Stomach (tissue), 9 donors: ENCODE measurements around the gene ZFYVE9. TPM values are rescaled to one million over a fixed set of nuclear protein-coding genes. Genes with fewer than 3 reads are reported as not detected.

Experiments used
- DNase-seq, 2 donors: peaks; one replicate each; pipeline versions ENCODE4 v3.0.0 to v3.0.0-alpha.2; 2013 to 2019
- H3K27ac ChIP-seq, 5 donors: fragments of 200-600 bp in 4 of 5; sonication (generic) in 4 of 5; one replicate each; pipeline ENCODE4 v1.5.1; 2013 to 2019; ENCODE audit warnings: mild to moderate bottlenecking in 1 of 5, moderate library complexity in 1 of 5
- H3K27me3 ChIP-seq, 3 donors: fragments of 200-600 bp; sonication (generic); one replicate each; pipeline ENCODE4 v1.5.1; 2017 to 2019; ENCODE audit warnings: mixed run types in 1 of 3
- H3K36me3 ChIP-seq, 4 donors: fragments of 200-600 bp; sonication (generic); 1 replicate in 3 of 4; 2 replicates in 1 of 4; pipeline ENCODE4 v1.5.1; 2016 to 2019
- H3K4me1 ChIP-seq, 4 donors: fragments of 200-600 bp; sonication (generic); one replicate each; pipeline ENCODE4 v1.5.1; 2016 to 2019
- H3K4me3 ChIP-seq, 4 donors: fragments of 200-600 bp; sonication (generic) in 3 of 4; one replicate each; pipeline ENCODE4 v1.5.1; 2016 to 2019; ENCODE audit warnings: mild to moderate bottlenecking in 1 of 4
- H3K9me3 ChIP-seq, 4 donors: fragments of 200-600 bp; sonication (generic); one replicate each; pipeline ENCODE4 v1.5.1; 2016 to 2019
- EP300 ChIP-seq: sonication (generic); formaldehyde crosslinking; IDR thresholded peaks from one replicate; pipeline ENCODE4 v1.6.1; 2017; ENCODE audit warnings: antibody characterized with exemption
- POLR2A ChIP-seq, 4 donors: fragments of 450-650 bp; IDR thresholded peaks; one replicate each; pipeline ENCODE4 v1.6.1; 2016; ENCODE audit warnings: antibody characterized with exemption in 4 of 4, control low read depth in 2 of 4, mild to moderate bottlenecking in 1 of 4, moderate library complexity in 1 of 4
- POLR2AphosphoS5 ChIP-seq, 3 donors: sonication (generic); formaldehyde crosslinking; IDR thresholded peaks; one replicate each; pipeline ENCODE4 v1.6.1; 2016; ENCODE audit warnings: antibody characterized with exemption in 3 of 3
- WGBS, 5 donors: extraction: QIAGEN DNeasy Blood & Tissue Kit in 3 of 5; methylation state at CpG; one replicate each; pipeline versions ENCODE4 v1.1.5 to v1.1.7; 2013 to 2018; 5-methylcytosine and 5-hydroxymethylcytosine counted together
- intact Hi-C: fragments of 100-400 bp; cut with DNase I; formaldehyde crosslinking; loops from one replicate; pipeline ENCODE4 v1.15.1; 2023; ENCODE audit warnings: low total_unique reads
- polyA plus RNA-seq, 3 donors: library from polyadenylated mRNA; stranded (reverse); fragments of 200-250 nt; gene quantifications; one replicate each; pipeline ENCODE4 v1.2.3, GENCODE V29; 2013
- total RNA-seq, 5 donors: library from RNA; depleted of rRNA; stranded (reverse); fragments of >200 nt; gene quantifications; one replicate each; pipeline versions ENCODE4 v1.1.0 to v1.2.3, GENCODE V29; 2014 to 2016
- TF ChIP-seq, protein P1 (sequence below), 7 experiments: fragments of 450-650 bp in 4 of 7; fragments of 200-600 bp in 3 of 7; sonication (generic) in 3 of 7; IDR thresholded peaks; one replicate each; pipeline ENCODE4 v1.5.1; 2016 to 2019; ENCODE audit warnings: antibody characterized with exemption in 7 of 7, control low read depth in 2 of 7, mild to moderate bottlenecking in 1 of 7
- donor health status: healthy with polysubstance abuse.
- donor health status: Bipolar disorder and iron deficiency.
- donor health status: healthy.

ZFYVE9 gene
- total and polyA plus RNA-seq, 8 donors: 3.6 to 61.1 (median 15.7) TPM

GRCh38 chr1:52239708-52240001 lies 97.8 kb downstream of the ZFYVE9 start:
- Histone ChIP-seq H3K4me1 (peaks cover 0 to 24% (median 4%) of the 10 kb centered on the region in 4 donors), H3K4me3 (no peak overlapping the region), H3K9me3 (no peaks in the 10 kb centered on the region), H3K27ac (no peak overlapping the region), H3K27me3 (peaks cover 0 to 9% (median 0%) of the 10 kb centered on the region in 3 donors), H3K36me3 (peaks cover 0 to 13% (median 9%) of the 10 kb centered on the region in 4 donors)
- 5 to 38% (median 35%) methylated on average over 1 of the region's 1 CpG for WGBS, 5 donors
- TF ChIP-seq POLR2AphosphoS5 (IDR thresholded peaks at IDR 0.05) (no peak), POLR2A (IDR thresholded peaks at IDR 0.05) (no peak), EP300 (no peak)
- TF ChIP-seq, protein P1, sequence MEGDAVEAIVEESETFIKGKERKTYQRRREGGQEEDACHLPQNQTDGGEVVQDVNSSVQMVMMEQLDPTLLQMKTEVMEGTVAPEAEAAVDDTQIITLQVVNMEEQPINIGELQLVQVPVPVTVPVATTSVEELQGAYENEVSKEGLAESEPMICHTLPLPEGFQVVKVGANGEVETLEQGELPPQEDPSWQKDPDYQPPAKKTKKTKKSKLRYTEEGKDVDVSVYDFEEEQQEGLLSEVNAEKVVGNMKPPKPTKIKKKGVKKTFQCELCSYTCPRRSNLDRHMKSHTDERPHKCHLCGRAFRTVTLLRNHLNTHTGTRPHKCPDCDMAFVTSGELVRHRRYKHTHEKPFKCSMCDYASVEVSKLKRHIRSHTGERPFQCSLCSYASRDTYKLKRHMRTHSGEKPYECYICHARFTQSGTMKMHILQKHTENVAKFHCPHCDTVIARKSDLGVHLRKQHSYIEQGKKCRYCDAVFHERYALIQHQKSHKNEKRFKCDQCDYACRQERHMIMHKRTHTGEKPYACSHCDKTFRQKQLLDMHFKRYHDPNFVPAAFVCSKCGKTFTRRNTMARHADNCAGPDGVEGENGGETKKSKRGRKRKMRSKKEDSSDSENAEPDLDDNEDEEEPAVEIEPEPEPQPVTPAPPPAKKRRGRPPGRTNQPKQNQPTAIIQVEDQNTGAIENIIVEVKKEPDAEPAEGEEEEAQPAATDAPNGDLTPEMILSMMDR (IDR thresholded peaks at IDR 0.05): no peak
- intact Hi-C loops: no loop called here
- DNase-seq: no peak

GRCh38 chr1:52240592-52241210 lies 98.8 kb downstream of the ZFYVE9 start:
- H3K4me1 ChIP-seq: peaks cover 0 to 24% (median 4%) of the 10 kb centered on the region in 4 donors
- DNase-seq: no peak
- H3K4me3 ChIP-seq: no peak overlapping the region
- H3K27ac ChIP-seq: no peak overlapping the region
- 56 to 76% (median 72%) methylated on average over 4 of the region's 4 CpGs for WGBS, 5 donors
- intact Hi-C loops: no loop called here
- peaks cover 0 to 13% (median 9%) of the 10 kb centered on the region in 4 donors for H3K36me3 ChIP-seq
- peaks cover 0 to 9% (median 0%) of the 10 kb centered on the region in 3 donors for H3K27me3 ChIP-seq
- H3K9me3 ChIP-seq: no peaks in the 10 kb centered on the region
- TF ChIP-seq POLR2A (IDR thresholded peaks at IDR 0.05): no peak
- TF ChIP-seq POLR2AphosphoS5 (IDR thresholded peaks at IDR 0.05): no peak
- TF ChIP-seq, protein P1 (IDR thresholded peaks at IDR 0.05): no peak
- no peak for TF ChIP-seq EP300

DNA sequence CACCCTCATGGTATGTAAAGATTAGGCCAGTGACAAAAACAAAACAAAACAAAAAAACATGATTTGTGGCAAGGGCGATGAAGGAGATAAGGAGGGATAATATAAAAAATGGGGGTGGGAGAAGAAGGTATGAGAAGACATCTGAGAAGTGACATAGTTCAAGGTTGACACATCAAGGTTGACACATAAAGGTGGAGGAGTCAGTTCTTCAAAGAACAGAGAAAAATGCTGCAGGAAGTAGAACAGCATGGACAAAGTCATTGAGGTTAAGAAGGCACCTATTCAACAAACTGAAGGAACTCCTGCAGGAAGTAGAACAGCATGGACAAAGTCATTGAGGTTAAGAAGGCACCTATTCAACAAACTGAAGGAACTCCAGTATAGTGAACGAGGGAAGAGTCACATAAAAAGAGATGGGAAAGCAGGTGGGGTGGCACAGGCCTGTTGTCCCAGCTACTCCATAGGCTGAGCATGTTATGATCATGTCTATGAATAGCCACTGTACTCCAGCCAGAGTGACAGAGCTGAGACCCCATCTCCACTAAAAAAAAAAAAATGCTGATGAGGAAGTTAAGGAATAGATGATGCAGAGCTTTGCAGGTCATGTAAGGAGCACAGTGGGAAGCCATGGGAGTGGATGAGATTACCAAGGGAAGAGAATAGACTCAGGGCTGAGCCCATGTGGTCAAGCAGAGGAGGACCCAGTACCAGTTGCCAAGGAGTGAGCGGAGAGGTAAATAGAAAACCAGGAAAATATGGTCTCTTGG lies 101.5 kb downstream of the ZFYVE9 start:
- no peak for DNase-seq
- peaks cover 0 to 3% (median 0%) of the 10 kb centered on the region in 4 donors for H3K36me3 ChIP-seq
- no peak overlapping the region for H3K4me3 ChIP-seq
- H3K4me1 ChIP-seq: peaks cover 0 to 24% (median 4%) of the 10 kb centered on the region in 4 donors
- H3K27me3 ChIP-seq: no peaks in the 10 kb centered on the region
- intact Hi-C loops: no loop called here
- H3K9me3 ChIP-seq: no peaks in the 10 kb centered on the region
- TF ChIP-seq POLR2AphosphoS5 (IDR thresholded peaks at IDR 0.05) (no peak), POLR2A (IDR thresholded peaks at IDR 0.05) (no peak)
- TF ChIP-seq, protein P1 (IDR thresholded peaks at IDR 0.05): no peak
- H3K27ac ChIP-seq: no peak overlapping the region
- WGBS, 5 donors: 91 to 97% (median 95%) methylated on average over 3 of the region's 3 CpGs

GRCh38 chr1:52249831-52250230 lies 107.9 kb downstream of the ZFYVE9 start:
- intact Hi-C loops: no loop called here
- Histone ChIP-seq H3K27ac (no peak overlapping the region), H3K4me3 (no peak overlapping the region), H3K27me3 (no peaks in the 10 kb centered on the region), H3K9me3 (no peaks in the 10 kb centered on the region), H3K36me3 (no peaks in the 10 kb centered on the region), H3K4me1 (no peaks in the 10 kb centered on the region)
- no peak for TF ChIP-seq POLR2A (IDR thresholded peaks at IDR 0.05)
- TF ChIP-seq EP300: no peak
- TF ChIP-seq, protein P1 (IDR thresholded peaks at IDR 0.05): no peak
- WGBS, 5 donors: 93 to 100% (median 97%) methylated on average over 1 of the region's 1 CpG
- DNase-seq: no peak
